HG03097 (cell line): ENCODE measurements around the gene MVB12B.

Experiments used
- ATAC-seq: cut with Tn5 transposase; IDR thresholded peaks from one replicate; pipeline ENCODE4 v1.9.1; 2021; ENCODE audit not compliant: unreplicated experiment, low FRiP score

MVB12B gene

DNA sequence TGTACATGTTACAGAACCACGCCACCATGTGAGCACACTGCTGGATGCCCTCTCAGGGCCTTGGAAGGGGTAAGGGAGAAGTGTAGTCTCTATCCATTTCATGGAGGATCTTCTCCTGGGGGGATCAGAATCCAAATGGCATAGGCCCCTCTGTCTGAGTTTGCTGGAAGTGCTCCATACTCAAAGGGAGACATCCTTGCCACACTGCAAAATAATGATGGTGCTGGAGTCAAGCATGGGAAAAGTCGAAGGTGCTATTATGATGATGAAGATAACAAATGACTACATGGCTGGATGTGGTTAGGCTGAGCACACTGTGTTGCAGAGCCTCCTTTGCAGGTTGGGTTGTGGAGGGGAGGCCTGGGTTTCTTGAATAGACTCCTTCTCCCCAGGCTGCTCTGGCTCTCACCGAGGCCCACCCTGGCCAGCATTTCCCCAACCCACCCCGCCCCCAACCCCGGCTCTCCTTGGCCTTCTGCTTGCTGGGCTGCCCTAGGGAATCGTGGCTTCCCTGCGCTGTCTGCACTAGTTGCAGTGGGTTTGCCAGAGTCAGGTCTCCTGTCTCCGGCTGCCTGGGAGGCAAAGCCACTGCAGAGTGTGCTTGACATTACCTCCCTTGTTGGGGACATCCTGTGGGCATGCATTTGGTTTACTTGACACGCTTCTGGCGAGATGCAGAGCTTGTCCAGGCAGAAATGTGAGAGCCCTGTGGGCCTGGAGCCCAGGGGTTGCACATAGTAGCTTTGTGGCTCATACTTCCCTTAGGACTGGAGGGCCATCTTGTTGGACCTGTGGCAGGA lies 3.0 kb downstream of the MVB12B start:
- no peak for ATAC-seq

DNA sequence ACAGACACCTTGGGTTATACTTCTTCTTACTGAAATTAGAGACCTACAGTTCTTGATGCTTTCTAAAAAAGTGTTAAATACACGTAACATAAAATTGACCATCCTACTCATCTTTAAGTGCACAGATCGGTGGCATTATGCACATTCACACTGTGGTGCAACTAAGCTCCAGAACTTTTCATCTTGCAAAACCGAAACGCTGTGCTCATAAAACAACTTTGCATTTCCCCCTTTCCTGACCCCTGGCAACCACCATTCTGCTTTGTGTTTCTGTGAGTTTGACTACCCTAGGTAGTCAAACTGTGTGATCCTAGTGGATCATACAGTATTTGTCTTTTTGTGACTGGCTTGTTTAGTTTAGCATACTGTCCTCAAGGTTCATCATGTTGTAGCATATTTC lies 3.9 kb downstream of the MVB12B start:
- no peak for ATAC-seq

DNA sequence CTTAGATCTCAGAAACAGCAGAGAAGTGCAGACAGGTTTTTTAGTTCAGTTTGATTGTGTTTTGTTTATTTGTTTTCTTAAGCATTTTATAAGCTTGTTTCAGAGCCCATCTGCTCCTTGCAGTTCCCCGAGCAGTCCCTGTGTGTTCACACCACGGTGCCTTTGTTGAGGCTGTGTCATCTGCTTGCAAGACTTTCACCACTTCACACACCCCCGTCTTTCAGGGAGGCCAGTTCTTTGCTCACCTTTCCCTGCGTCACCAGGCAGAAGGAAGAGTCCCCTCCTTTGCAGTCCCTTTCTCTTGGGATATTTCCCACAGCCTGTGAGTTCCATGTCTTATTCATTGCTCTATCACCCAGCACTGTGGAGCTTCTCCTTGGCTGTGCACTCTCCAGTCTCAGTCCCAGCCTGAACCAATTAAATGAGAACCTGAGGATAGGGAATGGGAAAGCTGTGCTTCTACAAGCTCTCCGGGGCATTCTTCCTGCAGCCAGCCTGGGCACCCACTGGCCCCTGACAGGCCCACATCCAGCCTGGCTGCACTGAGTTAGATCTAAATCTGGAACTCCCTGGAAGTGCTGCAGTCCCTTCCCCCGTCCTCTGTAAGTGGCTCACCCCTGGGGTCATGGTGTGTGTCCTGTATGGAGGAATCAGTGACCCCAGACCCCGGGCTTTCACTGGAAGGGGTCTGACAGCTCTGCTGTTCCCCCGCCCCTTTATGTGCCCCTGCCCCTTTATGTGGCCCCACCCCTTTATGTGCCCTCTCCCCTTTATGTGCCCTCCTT lies 5.5 kb downstream of the MVB12B start:
- ATAC-seq: no peak

GRCh38 chr9:126334721-126335621 lies 8.3 kb downstream of the MVB12B start:
- no peak for ATAC-seq

DNA sequence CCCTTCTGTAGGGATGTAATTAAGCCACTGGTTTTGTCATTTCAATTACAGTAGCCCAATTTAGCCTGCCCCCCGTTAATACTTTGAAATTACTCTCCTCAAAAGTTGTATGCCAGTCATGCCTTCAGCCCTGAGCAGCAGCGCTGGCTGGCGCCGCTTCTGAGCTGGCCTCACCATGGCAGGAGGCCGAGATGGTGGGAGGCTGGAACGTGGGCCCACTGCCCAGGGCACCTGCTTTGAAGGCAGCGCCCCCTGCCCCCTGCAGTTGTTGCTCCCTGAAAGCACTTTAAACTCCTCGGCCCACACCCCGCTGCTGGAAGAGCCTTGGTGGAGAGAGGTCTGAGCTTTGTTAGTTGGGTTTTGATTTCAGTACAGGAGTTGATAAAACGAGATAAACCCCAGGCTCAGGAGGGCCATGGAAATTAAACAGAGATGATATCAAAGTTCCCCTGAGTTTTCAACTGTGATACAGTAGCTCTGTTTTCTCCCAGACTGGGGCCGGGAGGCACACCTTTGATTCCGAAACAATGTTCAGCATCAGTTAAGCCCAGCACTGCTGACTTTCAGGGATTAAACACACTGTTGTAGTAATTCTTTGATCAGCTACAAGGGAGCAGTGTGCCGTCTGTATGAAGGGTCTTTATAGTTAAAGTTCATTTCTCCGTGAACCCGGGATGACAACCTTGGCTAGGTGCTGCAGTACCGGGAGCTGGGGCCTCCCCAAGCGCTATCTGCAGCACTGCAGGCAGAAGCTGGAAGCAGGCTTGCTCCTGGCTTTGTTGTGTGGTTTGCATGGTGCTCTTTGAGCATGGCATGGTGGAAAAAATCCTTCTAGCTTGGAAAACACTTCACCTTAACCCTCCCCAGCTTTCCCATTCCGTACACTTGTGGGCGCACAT lies 9.5 kb downstream of the MVB12B start:
- no peak for ATAC-seq

DNA sequence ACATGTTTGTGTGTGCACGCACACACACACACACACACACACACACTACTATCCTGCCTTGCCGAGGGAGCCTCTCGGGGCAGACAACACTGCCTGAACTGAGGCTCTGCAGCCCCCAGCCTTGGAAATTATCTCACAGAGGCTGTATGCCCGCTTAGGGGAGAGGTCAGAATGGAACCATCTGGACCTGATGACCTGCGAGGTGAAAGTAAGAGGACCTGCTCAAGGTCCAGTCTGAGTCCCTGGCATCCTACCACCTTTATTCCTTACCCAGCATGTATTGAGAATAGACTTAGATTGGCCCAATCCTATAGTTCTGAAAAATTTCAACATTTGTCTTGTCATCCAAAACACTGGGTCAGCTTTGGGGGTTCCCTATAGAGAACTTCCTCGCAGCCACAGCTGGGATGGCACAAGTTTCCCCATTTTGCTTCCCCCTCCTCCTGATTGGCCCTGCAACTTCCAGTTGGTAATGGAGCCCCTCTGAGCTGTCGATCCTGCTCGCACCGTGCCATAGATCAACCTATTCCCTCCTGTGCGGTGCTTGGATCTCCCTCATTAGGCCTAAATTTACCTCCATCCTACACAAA lies 10.2 kb downstream of the MVB12B start:
- no peak for ATAC-seq

DNA sequence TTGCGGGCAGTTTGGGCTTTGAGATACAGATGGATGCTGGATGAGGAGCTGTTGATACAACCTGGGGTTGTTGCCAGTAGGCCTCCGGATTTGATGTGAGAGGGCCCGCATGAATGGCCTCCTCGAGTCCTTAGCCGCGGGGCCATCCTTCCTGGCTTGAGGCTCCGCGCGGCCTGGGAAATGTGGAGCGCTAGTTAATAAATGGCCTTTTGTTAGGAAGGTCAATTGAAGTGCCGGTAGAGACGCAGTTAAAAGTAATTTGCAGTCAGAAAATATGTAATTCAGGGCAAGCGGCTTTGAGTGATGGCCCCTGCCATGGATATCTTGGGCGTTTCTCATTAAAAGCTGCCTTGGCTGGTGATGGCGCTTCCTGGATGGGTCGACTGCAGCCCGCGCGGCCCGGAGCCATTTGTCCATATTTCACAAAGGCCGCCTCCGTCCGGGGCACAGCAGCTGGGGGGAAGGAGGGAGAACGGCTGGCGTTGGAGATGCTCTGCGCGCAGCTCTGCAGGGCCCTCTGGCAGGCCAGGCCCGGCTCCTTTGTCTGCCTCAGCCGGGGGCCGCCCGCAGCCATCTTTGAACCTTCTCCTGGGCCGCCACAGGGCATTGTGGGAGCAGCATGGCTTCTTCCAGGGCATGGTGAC lies 11.2 kb downstream of the MVB12B start:
- ATAC-seq: no peak

DNA sequence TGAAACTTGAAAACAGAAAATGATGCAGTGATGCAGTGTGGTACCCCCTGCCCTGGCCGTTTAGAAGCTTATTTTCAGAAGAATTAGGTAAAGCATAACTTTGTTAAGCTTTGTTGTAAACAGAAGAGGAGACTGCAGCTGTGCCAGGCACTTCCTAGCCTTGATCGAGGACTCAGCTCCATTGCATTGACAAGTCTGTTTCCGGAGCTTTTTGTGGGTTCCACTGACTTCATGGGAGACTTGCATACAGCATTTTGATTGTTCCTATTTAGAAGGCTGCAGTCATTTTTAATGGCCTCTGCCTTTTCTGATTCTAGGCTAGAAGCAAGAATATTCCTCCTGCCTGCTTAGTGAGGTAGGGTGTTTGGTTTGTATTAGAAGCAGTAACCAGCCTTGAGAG lies 12.3 kb downstream of the MVB12B start:
- ATAC-seq: no peak

- no peak for ATAC-seq
These were observed 14.8 kb downstream of the MVB12B start for GRCh38 chr9:126341426-126341825.

DNA sequence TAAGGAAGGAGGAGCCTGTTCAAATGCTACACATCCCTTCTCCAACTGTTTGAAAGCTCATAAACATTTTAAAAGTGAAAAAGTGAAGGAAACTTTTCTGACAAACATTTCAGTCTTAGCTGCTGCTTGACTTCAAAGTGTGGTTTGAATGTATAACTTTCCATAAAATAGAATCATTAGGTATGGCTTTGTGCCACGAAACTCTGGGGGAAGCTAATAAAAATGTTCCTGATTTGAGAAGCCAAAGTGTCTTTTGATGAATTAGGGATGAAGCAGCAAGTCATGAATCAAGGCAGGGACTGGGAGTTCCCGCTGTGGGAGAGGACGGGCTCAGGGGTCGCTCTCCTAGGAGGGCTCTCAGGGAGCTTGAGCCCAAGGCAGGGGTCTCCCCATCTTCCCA lies 15.3 kb downstream of the MVB12B start:
- no peak for ATAC-seq

DNA sequence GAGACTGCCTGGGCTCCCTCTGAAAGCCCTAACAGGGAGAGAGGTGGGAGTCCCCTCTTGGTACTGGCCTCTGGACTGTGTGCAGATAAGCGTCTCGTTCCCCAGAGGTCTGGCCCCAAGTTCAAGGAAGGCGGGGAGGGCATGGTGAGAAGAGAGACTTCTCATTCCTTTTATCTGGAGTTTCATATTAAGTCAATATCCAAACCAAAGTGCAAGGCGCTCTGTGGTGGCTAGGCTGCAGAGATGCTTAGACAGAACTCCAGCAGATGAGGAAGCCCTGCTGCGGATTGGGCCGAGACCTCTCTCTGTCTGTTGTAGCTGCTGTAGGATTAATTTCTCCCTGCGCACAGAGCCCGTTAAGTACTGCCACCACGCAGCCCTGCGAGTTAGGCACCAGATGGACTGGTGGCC lies 16.0 kb downstream of the MVB12B start:
- ATAC-seq: no peak

DNA sequence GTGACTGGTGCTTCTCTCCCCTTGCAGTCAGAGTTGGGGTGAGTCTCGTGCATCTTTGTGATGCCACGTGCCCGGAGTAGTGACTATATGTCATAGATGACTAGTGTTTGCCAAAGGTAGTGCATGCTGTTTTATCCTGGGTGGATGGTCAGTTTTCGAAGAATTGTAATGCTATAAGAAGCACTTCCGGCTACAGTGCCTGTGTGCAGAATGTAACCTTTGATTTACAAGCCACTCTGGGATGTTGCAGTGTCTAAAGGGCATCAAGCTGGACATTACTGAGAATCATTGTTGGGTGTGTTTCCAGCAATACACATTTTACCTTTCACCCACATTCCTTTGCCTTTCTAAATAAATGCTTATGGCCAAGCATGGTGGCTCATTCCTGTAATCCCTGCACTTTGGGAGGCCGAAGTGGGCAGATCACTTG lies 16.7 kb downstream of the MVB12B start:
- ATAC-seq: no peak

GRCh38 chr9:126346031-126346430 lies 19.4 kb downstream of the MVB12B start:
- ATAC-seq: no peak

- ATAC-seq: no peak
These were observed 20.5 kb downstream of the MVB12B start for GRCh38 chr9:126347093-126347492.

DNA sequence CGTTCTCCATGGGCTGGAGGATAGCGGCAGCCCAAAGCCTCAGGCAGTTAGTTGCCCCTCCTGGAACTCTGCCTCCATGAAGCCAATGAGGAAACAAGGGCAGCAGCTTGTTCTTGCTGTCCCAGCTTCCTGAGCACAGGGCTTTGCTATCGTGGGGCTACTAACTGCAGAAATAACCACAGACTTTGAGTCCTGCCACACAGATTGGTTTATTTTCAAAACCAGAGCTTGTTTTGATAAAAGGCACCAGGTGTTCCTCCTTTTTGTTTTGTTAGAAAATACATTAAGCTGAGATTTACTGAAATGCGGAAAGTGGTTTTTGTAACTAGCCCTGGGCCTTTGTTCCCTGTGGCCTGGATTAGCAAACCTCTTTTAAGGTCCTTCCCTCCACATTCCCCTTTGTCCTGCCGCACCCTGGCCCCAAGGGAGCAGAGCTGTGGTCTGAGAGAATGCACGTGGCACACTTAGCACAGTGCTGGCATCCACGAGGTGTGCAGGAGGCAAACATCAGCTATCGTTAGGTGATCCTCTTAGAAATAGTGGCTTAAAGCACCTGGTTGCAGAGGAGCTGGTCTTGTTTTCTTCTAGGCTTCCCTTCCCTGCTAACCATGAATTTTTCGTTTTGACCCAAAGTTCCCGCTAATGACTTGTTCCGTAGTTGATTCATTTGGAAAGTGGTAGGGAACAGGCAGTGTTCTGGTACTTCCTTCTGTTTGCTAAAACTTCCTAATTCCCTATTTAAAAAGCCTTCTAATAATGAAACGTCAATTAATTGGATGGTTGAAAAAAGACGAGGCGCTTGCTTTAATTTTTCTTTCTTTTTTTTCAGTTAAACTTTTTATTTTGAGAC lies 21.5 kb downstream of the MVB12B start:
- no peak for ATAC-seq

- no peak for ATAC-seq
These were observed 22.4 kb downstream of the MVB12B start for GRCh38 chr9:126348911-126349550.

GRCh38 chr9:126354887-126355770 lies 28.5 kb downstream of the MVB12B start:
- no peak for ATAC-seq
